HG03095 (cell line): Measurements from ENCODE around the gene TSKS.

Source experiments
- ATAC-seq: cut with Tn5 transposase; IDR thresholded peaks from one replicate; pipeline ENCODE4 v1.9.1; 2021; ENCODE audit warnings: moderate library complexity; ENCODE audit not compliant: unreplicated experiment

Gene TSKS

GRCh38 chr19:49798574-49798973 is 35.5 kb upstream of the TSKS start:
- ATAC-seq: no peak

GRCh38 chr19:49795615-49796014 is 32.5 kb upstream of the TSKS start:
- no peak for ATAC-seq

- ATAC-seq: no peak
These were observed 30.4 kb upstream of the TSKS start for GRCh38 chr19:49793561-49793840.

GRCh38 chr19:49792829-49793560 is 29.9 kb upstream of the TSKS start:
- ATAC-seq: no peak

- no peak for ATAC-seq
These were observed 28.8 kb upstream of the TSKS start for GRCh38 chr19:49791776-49792445.

GRCh38 chr19:49790866-49791265 is 27.8 kb upstream of the TSKS start:
- ATAC-seq: no peak

- ATAC-seq: no peak
These were observed 25.8 kb upstream of the TSKS start for GRCh38 chr19:49788857-49789256.

GRCh38 chr19:49787746-49788145 is 24.6 kb upstream of the TSKS start:
- no peak for ATAC-seq

GRCh38 chr19:49786376-49786820 is 23.3 kb upstream of the TSKS start:
- no peak for ATAC-seq

GRCh38 chr19:49782515-49782914 is 19.4 kb upstream of the TSKS start:
- ATAC-seq: no peak

GRCh38 chr19:49781394-49781793 is 18.3 kb upstream of the TSKS start:
- ATAC-seq: no peak

GRCh38 chr19:49780861-49781260 is 17.8 kb upstream of the TSKS start:
- no peak for ATAC-seq

GRCh38 chr19:49779731-49780555 is 16.8 kb upstream of the TSKS start:
- no peak for ATAC-seq

GRCh38 chr19:49776371-49776764 is 13.3 kb upstream of the TSKS start:
- no peak for ATAC-seq

GRCh38 chr19:49775742-49776370 is 12.8 kb upstream of the TSKS start:
- no peak for ATAC-seq

- ATAC-seq: no peak
These were observed 11.9 kb upstream of the TSKS start for GRCh38 chr19:49774969-49775368.

- no peak for ATAC-seq
These were observed 10.7 kb upstream of the TSKS start for GRCh38 chr19:49773663-49774350.

- ATAC-seq: no peak
These were observed 9.8 kb upstream of the TSKS start for GRCh38 chr19:49772850-49773432.

- no peak for ATAC-seq
These were observed 8.6 kb upstream of the TSKS start for GRCh38 chr19:49771674-49772139.

- ATAC-seq: no peak
These were observed 7.4 kb upstream of the TSKS start for GRCh38 chr19:49770529-49770928.
